Measurements from ENCODE around the gene OR51B2.

DNA sequence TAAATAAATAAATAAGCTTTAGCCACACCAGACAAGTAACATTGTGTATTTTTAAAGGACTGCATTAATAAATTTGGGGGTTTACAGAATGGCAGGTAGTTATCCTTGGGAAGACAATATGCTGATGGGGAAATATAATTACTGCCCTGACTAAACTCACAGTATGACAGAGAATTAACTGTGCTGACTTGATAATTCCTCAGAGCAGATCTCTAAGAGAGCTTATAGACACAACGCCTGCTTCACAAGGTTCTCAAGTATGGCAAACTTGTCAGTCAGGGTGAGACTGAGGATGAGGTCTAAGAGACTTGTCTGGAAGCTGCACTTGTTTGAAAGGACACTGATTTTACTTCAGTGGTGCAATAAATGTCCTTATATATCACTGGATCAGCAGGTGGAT is 25.6 kb downstream of the OR51B2 start:
- TF ChIP-seq, protein P1, sequence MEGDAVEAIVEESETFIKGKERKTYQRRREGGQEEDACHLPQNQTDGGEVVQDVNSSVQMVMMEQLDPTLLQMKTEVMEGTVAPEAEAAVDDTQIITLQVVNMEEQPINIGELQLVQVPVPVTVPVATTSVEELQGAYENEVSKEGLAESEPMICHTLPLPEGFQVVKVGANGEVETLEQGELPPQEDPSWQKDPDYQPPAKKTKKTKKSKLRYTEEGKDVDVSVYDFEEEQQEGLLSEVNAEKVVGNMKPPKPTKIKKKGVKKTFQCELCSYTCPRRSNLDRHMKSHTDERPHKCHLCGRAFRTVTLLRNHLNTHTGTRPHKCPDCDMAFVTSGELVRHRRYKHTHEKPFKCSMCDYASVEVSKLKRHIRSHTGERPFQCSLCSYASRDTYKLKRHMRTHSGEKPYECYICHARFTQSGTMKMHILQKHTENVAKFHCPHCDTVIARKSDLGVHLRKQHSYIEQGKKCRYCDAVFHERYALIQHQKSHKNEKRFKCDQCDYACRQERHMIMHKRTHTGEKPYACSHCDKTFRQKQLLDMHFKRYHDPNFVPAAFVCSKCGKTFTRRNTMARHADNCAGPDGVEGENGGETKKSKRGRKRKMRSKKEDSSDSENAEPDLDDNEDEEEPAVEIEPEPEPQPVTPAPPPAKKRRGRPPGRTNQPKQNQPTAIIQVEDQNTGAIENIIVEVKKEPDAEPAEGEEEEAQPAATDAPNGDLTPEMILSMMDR (IDR thresholded peaks at IDR 0.05; ENCODE audit: low read length): no peak
- no peak for TF ChIP-seq EZH2 (IDR thresholded peaks at IDR 0.05; ENCODE audit: borderline replicate concordance, low read length)

Measured in OCI-LY1 (cell line).